Smooth muscle cell (in vitro differentiated cells): ENCODE measurements around the gene RPL10. TPM values are rescaled to one million over a fixed set of nuclear protein-coding genes. Genes with fewer than 3 reads are reported as not detected.
A peak's percentile ranks its signal among the peaks of the same experiment; 100 is the strongest.

Experiments
- DNase-seq: peaks from one replicate; lab custom pipeline; 2025; ENCODE audit not compliant: unreplicated experiment; lab: John Stamatoyannopoulos, UW
- H2AFZ ChIP-seq: fragments of 200-600 bp; sonication (generic); 2 replicates; pipeline ENCODE4 v1.6.0; 2016; ENCODE audit warnings: antibody characterized with exemption, low read depth, mild to moderate bottlenecking
- H3F3A ChIP-seq: fragments of 200-600 bp; sonication (generic); 2 replicates; pipeline ENCODE4 v1.6.0; 2017; ENCODE audit warnings: antibody characterized with exemption, low read depth
- H3K27ac ChIP-seq: fragments of 200-600 bp; sonication (generic); 2 replicates; pipeline ENCODE4 v1.5.1; 2016; ENCODE audit warnings: low read depth, mild to moderate bottlenecking
- H3K27me3 ChIP-seq: fragments of 200-600 bp; sonication (generic); 2 replicates; pipeline ENCODE4 v1.6.1; 2016; ENCODE audit warnings: low read depth, mild to moderate bottlenecking
- H3K36me3 ChIP-seq: fragments of 200-600 bp; sonication (generic); 2 replicates; pipeline ENCODE4 v1.5.1; 2016; ENCODE audit warnings: low read depth
- H3K4me1 ChIP-seq: fragments of 200-600 bp; sonication (generic); 2 replicates; pipeline ENCODE4 v1.5.1; 2016; ENCODE audit warnings: low read depth
- H3K4me2 ChIP-seq: fragments of 200-600 bp; sonication (generic); 2 replicates; pipeline ENCODE4 v1.6.0; 2016; ENCODE audit warnings: mild to moderate bottlenecking
- H3K4me3 ChIP-seq: fragments of 200-600 bp; sonication (generic); 2 replicates; pipeline ENCODE4 v1.5.1; 2016; ENCODE audit warnings: mild to moderate bottlenecking
- H3K79me2 ChIP-seq: fragments of 200-600 bp; sonication (generic); 2 replicates; pipeline ENCODE4 v1.6.0; 2016; ENCODE audit warnings: low read depth, mild to moderate bottlenecking
- H3K9ac ChIP-seq: fragments of 200-600 bp; sonication (generic); 2 replicates; pipeline ENCODE4 v1.6.0; 2016; ENCODE audit warnings: low read depth
- H3K9me3 ChIP-seq: fragments of 200-600 bp; sonication (generic); replicated peaks from 2 replicates; pipeline ENCODE4 v1.5.1; 2016; ENCODE audit warnings: low read depth
- H4K20me1 ChIP-seq: fragments of 200-600 bp; sonication (generic); 2 replicates; pipeline ENCODE4 v1.6.0; 2016; ENCODE audit warnings: low read depth
- CTCF ChIP-seq: fragments of 200-600 bp; sonication (generic); IDR thresholded peaks from 2 replicates; pipeline ENCODE4 v1.5.1; 2017; ENCODE audit warnings: borderline replicate concordance, mild to moderate bottlenecking, antibody characterized with exemption; ENCODE audit not compliant: insufficient read depth, poor library complexity, severe bottlenecking
- WGBS: methylation state at CpG from one replicate; pipeline ENCODE4 v1.1.7; 2016; ENCODE audit warnings: low lambda C conversion rate; 5-methylcytosine and 5-hydroxymethylcytosine counted together
- polyA plus RNA-seq: library from polyadenylated mRNA; unstranded; fragments of >200 nt; fragmentation: Nextera tagmentation; extraction: Ambion mirVana; gene quantifications from 2 replicates; pipeline ENCODE4 v1.2.1, GENCODE V29; 2016
- total RNA-seq: library from RNA; depleted of rRNA; stranded (reverse); fragments of >200 nt; gene quantifications from 2 replicates; pipeline ENCODE4 v1.2.3, GENCODE V29; 2014

RPL10 gene
- total and polyA plus RNA-seq, 2 experiments from 2014 or later = 1,314 to 3,107 TPM

- TF ChIP-seq CTCF = no peak
- Histone ChIP-seq H3K4me1 (peaks cover 6% of the 10 kb centered on the region), H3K27me3 (no peaks in the 10 kb centered on the region), H3F3A (no peaks in the 10 kb centered on the region), H3K79me2 (peaks cover 29% of the 10 kb centered on the region), H3K4me3 (peak overlapping the region; percentile 50), H3K27ac (peak overlapping the region; percentile 28), H2AFZ (no peak overlapping the region), H3K4me2 (peak overlapping the region; percentile 82), H3K9ac (peak overlapping the region; percentile 36), H4K20me1 (peaks cover 7% of the 10 kb centered on the region), H3K36me3 (no peaks in the 10 kb centered on the region), H3K9me3 (no peaks in the 10 kb centered on the region)
- WGBS = 75% methylated on average over 13 of the region's 13 CpGs
- no peak for DNase-seq
These were observed 46.6 kb downstream of the RPL10 start for GRCh38 chrX:154444755-154445246.

- H3F3A ChIP-seq = no peaks in the 10 kb centered on the region
- H3K4me2 ChIP-seq = no peak overlapping the region
- DNase-seq = no peak
- no peak overlapping the region for H3K27ac ChIP-seq
- H3K4me3 ChIP-seq = no peak overlapping the region
- no peak for TF ChIP-seq CTCF
- H3K79me2 ChIP-seq = peaks cover 19% of the 10 kb centered on the region
- no peaks in the 10 kb centered on the region for H3K9me3 ChIP-seq
- no peaks in the 10 kb centered on the region for H3K36me3 ChIP-seq
- peaks cover 6% of the 10 kb centered on the region for H3K4me1 ChIP-seq
- H3K9ac ChIP-seq = no peak overlapping the region
- no peak overlapping the region for H2AFZ ChIP-seq
- 92% methylated on average over 16 of the region's 16 CpGs for WGBS
- H3K27me3 ChIP-seq = no peaks in the 10 kb centered on the region
- no peaks in the 10 kb centered on the region for H4K20me1 ChIP-seq
These were observed 47.6 kb downstream of the RPL10 start for GRCh38 chrX:154445776-154446175.

GRCh38 chrX:154446430-154446829, 48.3 kb downstream of the RPL10 start:
- Histone ChIP-seq H3K4me3 (no peak overlapping the region), H4K20me1 (no peaks in the 10 kb centered on the region), H3K9ac (no peak overlapping the region), H3K27me3 (no peaks in the 10 kb centered on the region), H3K36me3 (no peaks in the 10 kb centered on the region), H3K4me1 (peaks cover 6% of the 10 kb centered on the region), H3K9me3 (no peaks in the 10 kb centered on the region), H3K4me2 (no peak overlapping the region), H2AFZ (no peak overlapping the region), H3F3A (no peaks in the 10 kb centered on the region), H3K27ac (no peak overlapping the region), H3K79me2 (peaks cover 16% of the 10 kb centered on the region)
- 93% methylated on average over 12 of the region's 12 CpGs for WGBS
- no peak for TF ChIP-seq CTCF
- no peak for DNase-seq

GRCh38 chrX:154448484-154448883, 50.3 kb downstream of the RPL10 start:
- H3K4me1 ChIP-seq = peaks cover 6% of the 10 kb centered on the region
- no peak for DNase-seq

More at GRCh38 chrX:154448484-154448883, 50.3 kb downstream of the RPL10 start:
- Histone ChIP-seq H3K4me2 (no peak overlapping the region), H3K36me3 (no peaks in the 10 kb centered on the region), H3K9me3 (no peaks in the 10 kb centered on the region), H2AFZ (no peak overlapping the region), H3K4me3 (no peak overlapping the region), H3K79me2 (peaks cover 16% of the 10 kb centered on the region), H3K27me3 (no peaks in the 10 kb centered on the region), H3K9ac (no peak overlapping the region), H4K20me1 (no peaks in the 10 kb centered on the region), H3F3A (no peaks in the 10 kb centered on the region), H3K27ac (no peak overlapping the region)
- WGBS = 92% methylated on average over 14 of the region's 14 CpGs
- no peak for TF ChIP-seq CTCF
